SK-N-SH (cell line): Measurements from ENCODE around the gene NFIX.
"Not testable (repeated sequence)": the region's sequence is repeated elsewhere in the genome, so short reads cannot be mapped to it uniquely, and the experiment has no call there.

ENCODE experiments used
- CHD2 ChIP-seq: fragments of 150-350 bp; IDR thresholded peaks from 2 replicates; pipeline ENCODE4 v1.6.1; 2018; ENCODE audit warnings: low read length; ENCODE audit not compliant: partially characterized antibody
- CTCF ChIP-seq: fragments of 200-600 bp; sonication (generic); IDR thresholded peaks from 2 replicates; pipeline ENCODE4 v1.6.1; 2017; ENCODE audit warnings: antibody characterized with exemption, mild to moderate bottlenecking, moderate library complexity
- EP300 ChIP-seq, 2 experiments: IDR thresholded peaks; 2 replicates each; pipeline versions ENCODE4 v1.4.0 to v1.6.1; 2012; ENCODE audit warnings: borderline replicate concordance in 1 of 2, low read depth in 1 of 2, low read length in 1 of 2
- MAX ChIP-seq: IDR thresholded peaks from 2 replicates; pipeline ENCODE4 v1.4.0; 2012; ENCODE audit warnings: low read depth
- USF2 ChIP-seq: fragments of 150-350 bp; IDR thresholded peaks from 2 replicates; pipeline ENCODE4 v1.6.1; 2017; ENCODE audit warnings: antibody characterized with exemption, low read length, low read depth, borderline replicate concordance

- TF ChIP-seq USF2; MAX; EP300 (IDR thresholded peaks at IDR 0.05; ENCODE audit: borderline replicate concordance in 1 of 2, low read depth in 1 of 2, low read length in 1 of 2); CTCF; CHD2: not testable (repeated sequence)
Observed at GRCh38 chr19:12976109-12976508, 19.2 kb upstream of the NFIX start.
